Measurements from ENCODE around the gene SELENOO. TPM values are rescaled to one million over a fixed set of nuclear protein-coding genes. Genes with fewer than 3 reads are reported as not detected.

The SELENOO gene, protein sequence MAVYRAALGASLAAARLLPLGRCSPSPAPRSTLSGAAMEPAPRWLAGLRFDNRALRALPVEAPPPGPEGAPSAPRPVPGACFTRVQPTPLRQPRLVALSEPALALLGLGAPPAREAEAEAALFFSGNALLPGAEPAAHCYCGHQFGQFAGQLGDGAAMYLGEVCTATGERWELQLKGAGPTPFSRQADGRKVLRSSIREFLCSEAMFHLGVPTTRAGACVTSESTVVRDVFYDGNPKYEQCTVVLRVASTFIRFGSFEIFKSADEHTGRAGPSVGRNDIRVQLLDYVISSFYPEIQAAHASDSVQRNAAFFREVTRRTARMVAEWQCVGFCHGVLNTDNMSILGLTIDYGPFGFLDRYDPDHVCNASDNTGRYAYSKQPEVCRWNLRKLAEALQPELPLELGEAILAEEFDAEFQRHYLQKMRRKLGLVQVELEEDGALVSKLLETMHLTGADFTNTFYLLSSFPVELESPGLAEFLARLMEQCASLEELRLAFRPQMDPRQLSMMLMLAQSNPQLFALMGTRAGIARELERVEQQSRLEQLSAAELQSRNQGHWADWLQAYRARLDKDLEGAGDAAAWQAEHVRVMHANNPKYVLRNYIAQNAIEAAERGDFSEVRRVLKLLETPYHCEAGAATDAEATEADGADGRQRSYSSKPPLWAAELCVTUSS
- total RNA-seq = 10 to 100 TPM; 22.6 to 24.6 TPM

DNA sequence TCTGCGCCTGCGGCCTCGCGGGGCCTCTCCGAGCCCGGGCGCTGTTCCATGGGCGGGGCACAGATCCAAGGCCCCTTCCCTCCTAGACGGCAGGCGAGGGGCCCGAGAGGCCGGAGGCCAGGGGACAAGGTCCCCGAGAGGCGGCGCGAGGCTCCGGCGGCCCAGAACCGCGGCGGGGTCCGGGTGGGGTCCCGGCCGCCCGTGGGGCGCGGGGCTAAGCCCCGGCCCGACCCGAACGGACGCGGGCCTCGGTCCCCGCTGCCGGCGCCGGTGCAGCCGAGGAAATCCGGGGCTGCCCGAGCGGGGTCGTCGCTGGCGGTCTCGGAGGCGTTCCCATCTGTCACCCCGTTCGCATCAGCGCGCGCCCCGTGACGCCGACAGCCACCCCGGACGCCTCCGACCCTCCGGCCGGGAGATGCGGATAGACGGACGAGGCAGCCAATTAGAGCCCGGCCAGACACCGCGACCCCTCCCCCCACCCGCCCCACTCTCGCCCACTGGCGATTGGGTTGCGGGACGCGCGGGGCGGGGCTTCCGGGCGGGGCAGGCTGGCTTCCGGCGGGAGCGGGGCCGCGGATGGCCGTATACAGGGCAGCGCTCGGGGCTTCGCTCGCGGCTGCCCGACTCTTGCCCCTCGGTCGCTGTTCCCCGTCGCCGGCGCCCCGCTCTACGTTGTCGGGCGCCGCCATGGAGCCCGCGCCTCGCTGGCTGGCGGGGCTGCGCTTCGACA lies at the start of gene SELENOO:
TSS of gene SELENOO (plus strand) at position 551 of the 730 bp plus-strand sequence. CDS start at position 577, 26 bp downstream.

GRCh38 chr22:50170453-50171318 lies 30.1 kb upstream of the SELENOO start, which contains the start of gene PANX2:
Gene PANX2, plus strand, starts transcription at chr22:50170731. Its CDS starts 0 bp downstream, at chr22:50170731.

GRCh38 chr22:50185375-50186087 lies 15.3 kb upstream of the SELENOO start, which contains the start of gene TRABD:
Gene TRABD, plus strand, starts transcription at chr22:50185913. Its CDS starts 7,148 bp downstream, at chr22:50193061.

DNA sequence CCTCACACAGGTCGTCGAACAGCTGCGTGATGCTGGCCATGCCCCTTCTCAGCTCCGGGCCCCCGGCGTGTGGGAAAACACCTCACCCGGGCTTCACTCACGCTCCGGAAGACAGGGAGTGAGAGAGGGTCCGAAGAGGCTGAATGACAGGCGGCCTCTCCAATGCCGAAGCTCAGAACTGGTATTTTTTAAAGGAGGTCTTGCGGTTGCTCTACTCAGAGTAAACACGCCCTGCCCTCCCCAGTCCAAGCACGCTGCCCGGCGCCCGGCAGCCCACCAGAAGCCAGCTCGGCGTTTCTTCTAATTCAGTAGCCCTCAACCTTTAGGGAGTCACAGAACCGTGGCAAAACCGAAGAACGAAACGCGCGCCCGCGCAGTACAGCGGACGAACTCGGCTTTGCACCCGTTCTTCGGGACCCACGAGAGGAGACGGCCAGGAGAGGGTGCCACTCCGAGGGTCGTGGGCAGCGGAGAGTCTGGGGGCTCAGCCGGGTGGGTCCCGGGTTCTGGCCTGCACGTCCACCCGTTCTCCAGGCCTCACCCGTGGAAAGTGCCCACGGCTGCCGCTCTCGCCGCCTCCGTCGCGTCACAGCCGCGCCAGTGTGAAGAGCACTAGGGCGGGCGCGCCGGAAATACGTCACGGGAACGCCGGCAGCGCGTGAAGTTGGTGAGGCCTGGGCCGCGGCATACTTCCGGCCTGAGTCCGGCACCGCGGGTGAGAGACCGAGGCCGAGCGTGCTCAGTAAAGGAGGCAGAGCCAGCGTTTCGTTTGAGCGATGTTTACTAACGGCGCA lies 43.8 kb downstream of the SELENOO start, which contains the start of gene TUBGCP6:
TSS of gene TUBGCP6 (minus strand) at position 604 of the 794 bp plus-strand sequence. CDS start at position 40, 564 bp downstream.

GRCh38 chr22:50250555-50251476 lies 50.0 kb downstream of the SELENOO start, which contains the start of gene HDAC10:
Gene HDAC10, minus strand, starts transcription at chr22:50251265. Its CDS starts 233 bp downstream, at chr22:50251032.

DNA sequence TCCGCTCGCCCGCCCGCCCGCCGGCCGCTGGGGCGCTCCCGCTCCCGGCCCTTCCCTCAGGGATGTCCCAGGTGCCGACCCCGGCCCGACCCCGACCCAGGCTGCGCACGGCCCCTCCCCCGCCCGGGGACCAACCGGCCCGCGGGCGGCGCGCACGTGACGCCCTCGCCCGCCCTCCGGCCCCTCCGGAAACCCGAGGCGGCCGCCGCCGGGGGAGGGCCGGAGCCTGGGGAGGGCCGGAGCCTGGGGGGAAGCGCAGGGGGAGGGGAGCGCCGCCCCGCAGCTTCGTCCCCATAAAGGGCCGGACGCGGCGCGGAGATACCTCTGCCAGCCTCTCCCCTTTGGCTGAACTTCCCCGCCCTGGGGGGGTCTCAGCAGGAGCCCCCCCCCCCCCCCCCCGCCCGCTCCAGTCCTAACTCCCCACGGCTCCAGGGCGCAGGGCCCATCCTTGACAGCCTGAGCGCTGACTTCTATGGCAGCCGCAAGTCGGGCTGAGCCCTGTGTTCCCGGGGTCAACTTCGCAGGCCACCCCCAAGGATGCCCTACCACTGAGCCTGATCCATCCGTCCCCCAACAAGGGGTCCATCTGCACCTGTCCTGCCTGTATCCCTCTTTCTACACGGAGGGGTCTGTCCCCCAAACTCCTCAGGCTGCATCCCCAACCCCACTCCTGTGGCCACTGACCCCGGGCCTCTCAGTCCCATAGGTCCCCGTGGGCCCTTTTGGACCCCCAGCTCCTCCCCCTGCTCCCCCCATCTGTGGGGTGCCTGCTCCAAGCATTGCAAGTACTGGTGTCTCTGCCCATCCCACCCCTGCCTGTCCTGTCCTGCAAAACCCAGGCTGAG lies 61.0 kb downstream of the SELENOO start, which contains the start of gene MAPK12:
TSS of gene MAPK12 (minus strand) at position 69 of the 845 bp plus-strand sequence. CDS start 174 bp downstream, outside the sequence.

Other genes with a start within 250 kb of the SELENOO start
- gene PIM3, start 240.2 kb upstream of the SELENOO start, total RNA-seq = 10 to 100 TPM; 40.3 to 42.1 TPM
- not detected for gene IL17REL, start 188.2 kb upstream of the SELENOO start, total RNA-seq
- not detected for gene TTLL8, start 142.7 kb upstream of the SELENOO start, total RNA-seq
- gene MLC1, start 115.6 kb upstream of the SELENOO start, total RNA-seq = under 1 TPM; 0.43 to 0.68 TPM
- not detected for gene MOV10L1, start 111.0 kb upstream of the SELENOO start, total RNA-seq
- under 1 TPM; 0.20 to 0.22 TPM for gene PANX2, start 30.3 kb upstream of the SELENOO start, total RNA-seq
- gene TRABD, start 15.1 kb upstream of the SELENOO start, total RNA-seq = 100 to 1,000 TPM; 115 to 118 TPM
- 10 to 100 TPM; 58.8 to 62.5 TPM for gene TUBGCP6, start 44.0 kb downstream of the SELENOO start, total RNA-seq
- gene HDAC10, start 50.3 kb downstream of the SELENOO start, total RNA-seq = 10 to 100 TPM; 91.0 to 92.5 TPM
- gene MAPK12, start 60.7 kb downstream of the SELENOO start, total RNA-seq = 1 to 10 TPM; 3.2 to 3.3 TPM
- gene MAPK11, start 69.4 kb downstream of the SELENOO start, total RNA-seq = 10 to 100 TPM in 1 of 2 experiments, 1 to 10 TPM in 1; 8.9 to 11.4 TPM
- 10 to 100 TPM; 16.1 to 16.4 TPM for gene PLXNB2, start 106.6 kb downstream of the SELENOO start, total RNA-seq
- gene DENND6B, start 126.0 kb downstream of the SELENOO start, total RNA-seq = 1 to 10 TPM; 4.5 to 4.7 TPM
- gene PPP6R2, start 142.3 kb downstream of the SELENOO start, total RNA-seq = 10 to 100 TPM; 54.5 to 60.9 TPM